Measurements from ENCODE around the gene RANBP17.

Gene RANBP17

DNA sequence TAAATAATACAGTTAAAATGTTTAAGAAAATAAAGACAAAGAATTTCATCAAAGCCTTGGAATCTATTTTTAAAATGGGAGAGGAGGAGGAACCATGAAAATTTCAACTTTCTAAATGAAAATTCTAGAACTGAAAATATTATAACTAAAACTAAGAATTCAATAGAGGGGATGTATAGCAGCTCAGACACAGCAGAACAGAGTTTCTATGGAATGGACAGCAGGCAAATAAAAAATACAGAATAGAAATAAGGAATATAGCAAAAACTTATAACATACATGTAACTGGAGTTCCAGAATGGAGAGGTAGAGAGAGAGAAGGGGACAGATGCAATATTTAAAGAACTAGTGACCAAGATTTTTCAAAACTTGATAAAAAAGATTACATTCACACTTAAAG lies 1.4 kb upstream of the RANBP17 start (continued):
- TF ChIP-seq, protein P1, sequence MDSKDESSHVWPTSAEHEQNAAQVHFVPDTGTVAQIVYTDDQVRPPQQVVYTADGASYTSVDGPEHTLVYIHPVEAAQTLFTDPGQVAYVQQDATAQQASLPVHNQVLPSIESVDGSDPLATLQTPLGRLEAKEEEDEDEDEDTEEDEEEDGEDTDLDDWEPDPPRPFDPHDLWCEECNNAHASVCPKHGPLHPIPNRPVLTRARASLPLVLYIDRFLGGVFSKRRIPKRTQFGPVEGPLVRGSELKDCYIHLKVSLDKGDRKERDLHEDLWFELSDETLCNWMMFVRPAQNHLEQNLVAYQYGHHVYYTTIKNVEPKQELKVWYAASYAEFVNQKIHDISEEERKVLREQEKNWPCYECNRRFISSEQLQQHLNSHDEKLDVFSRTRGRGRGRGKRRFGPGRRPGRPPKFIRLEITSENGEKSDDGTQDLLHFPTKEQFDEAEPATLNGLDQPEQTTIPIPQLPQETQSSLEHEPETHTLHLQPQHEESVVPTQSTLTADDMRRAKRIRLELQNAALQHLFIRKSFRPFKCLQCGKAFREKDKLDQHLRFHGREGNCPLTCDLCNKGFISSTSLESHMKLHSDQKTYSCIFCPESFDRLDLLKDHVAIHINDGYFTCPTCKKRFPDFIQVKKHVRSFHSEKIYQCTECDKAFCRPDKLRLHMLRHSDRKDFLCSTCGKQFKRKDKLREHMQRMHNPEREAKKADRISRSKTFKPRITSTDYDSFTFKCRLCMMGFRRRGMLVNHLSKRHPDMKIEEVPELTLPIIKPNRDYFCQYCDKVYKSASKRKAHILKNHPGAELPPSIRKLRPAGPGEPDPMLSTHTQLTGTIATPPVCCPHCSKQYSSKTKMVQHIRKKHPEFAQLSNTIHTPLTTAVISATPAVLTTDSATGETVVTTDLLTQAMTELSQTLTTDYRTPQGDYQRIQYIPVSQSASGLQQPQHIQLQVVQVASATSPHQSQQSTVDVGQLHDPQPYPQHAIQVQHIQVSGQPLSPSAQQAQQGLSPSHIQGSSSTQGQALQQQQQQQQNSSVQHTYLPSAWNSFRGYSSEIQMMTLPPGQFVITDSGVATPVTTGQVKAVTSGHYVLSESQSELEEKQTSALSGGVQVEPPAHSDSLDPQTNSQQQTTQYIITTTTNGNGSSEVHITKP (tag by site-specific recombination; IDR thresholded peaks at IDR 0.05) = no peak
- TF ChIP-seq TRIM28 (IDR thresholded peaks at IDR 0.05; ENCODE audit: borderline replicate concordance, low read length) (no peak), KLF7 (tag by site-specific recombination; IDR thresholded peaks at IDR 0.05; ENCODE audit: borderline replicate concordance) (no peak), ZNF23 (tag by site-specific recombination; IDR thresholded peaks at IDR 0.05; ENCODE audit: borderline replicate concordance) (no peak), ZNF311 (tag by site-specific recombination; IDR thresholded peaks at IDR 0.05; ENCODE audit: borderline replicate concordance) (no peak), ZNF24 (tag by site-specific recombination; IDR thresholded peaks at IDR 0.05) (no peak)

DNA sequence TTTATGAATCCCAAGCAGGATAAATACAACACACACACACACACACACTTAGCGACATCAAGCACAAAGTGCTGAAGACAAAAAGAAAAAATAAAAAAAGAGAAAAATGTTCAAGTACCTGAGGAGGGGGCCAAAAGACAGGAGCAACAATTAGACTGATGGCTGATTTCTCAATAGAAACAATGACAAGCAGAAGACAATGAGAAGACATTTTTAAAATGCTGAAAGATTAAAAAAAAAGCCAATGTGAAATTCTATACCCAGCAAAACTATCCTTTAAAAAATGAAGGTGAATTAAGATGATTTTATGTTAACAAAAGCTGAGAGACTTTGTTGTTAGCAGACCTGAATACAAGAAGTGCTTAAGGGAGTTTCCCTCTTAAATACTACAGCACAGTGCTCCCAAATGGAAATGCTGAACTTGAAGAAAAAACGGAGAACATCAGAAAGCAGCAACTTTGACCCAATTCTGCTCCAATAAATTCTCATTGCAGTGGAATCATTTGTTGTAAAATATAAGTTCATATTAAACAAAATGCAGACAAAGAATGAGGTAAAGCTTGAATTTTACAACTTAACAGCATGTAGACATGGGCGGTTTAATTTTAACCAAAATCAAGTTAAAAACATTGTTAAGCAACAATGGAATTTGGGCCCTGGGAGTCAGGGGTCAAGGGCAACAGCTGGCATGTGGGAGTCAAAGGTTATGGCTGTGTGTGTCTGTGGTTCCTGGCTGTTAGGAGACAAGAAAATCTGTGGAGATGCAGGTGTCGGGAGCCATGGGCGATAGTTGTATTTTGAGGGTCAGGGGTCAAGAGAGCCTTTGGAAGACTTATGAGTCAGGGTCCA lies 776 bp upstream of the RANBP17 start:
- H3K4me1 ChIP-seq (ENCODE audit: control insufficient read depth, insufficient read depth, low read length) = no peaks in the 10 kb centered on the region; the same call in 1 of the 2 replicates
- no peaks in the 10 kb centered on the region; the same call in none of the 2 replicates for H3K9me3 ChIP-seq (ENCODE audit: control insufficient read depth, insufficient read depth, low read depth, low read length)
- no peak overlapping the region for H3K27ac ChIP-seq (ENCODE audit: extremely low read depth, low read depth, low read length)
- CTCF ChIA-PET = interaction anchor here (0.6 kb wide), 1 partner anchor 76 kb away, joined by 3 read pairs; no protein-coding TSS in a partner anchor
- POLR2A ChIA-PET = no interaction called here
- H3K36me3 ChIP-seq (ENCODE audit: control insufficient read depth in 2 of 2, insufficient read depth in 1 of 2, low read length in 2 of 2) = no peaks in the 10 kb centered on the region
- peak overlapping the region; percentile 7 for H3K4me3 ChIP-seq (ENCODE audit: low read depth, low read length)
- TF ChIP-seq ZNF548 (tag by site-specific recombination; IDR thresholded peaks at IDR 0.05) = no peak
- TF ChIP-seq TRIM28 (IDR thresholded peaks at IDR 0.05; ENCODE audit: borderline replicate concordance, low read length) = peak; percentile 72; the same call in 1 of the 2 replicates
- no peak for TF ChIP-seq ZNF776 (tag by site-specific recombination; IDR thresholded peaks at IDR 0.05; ENCODE audit: borderline replicate concordance)
- TF ChIP-seq, protein P2, sequence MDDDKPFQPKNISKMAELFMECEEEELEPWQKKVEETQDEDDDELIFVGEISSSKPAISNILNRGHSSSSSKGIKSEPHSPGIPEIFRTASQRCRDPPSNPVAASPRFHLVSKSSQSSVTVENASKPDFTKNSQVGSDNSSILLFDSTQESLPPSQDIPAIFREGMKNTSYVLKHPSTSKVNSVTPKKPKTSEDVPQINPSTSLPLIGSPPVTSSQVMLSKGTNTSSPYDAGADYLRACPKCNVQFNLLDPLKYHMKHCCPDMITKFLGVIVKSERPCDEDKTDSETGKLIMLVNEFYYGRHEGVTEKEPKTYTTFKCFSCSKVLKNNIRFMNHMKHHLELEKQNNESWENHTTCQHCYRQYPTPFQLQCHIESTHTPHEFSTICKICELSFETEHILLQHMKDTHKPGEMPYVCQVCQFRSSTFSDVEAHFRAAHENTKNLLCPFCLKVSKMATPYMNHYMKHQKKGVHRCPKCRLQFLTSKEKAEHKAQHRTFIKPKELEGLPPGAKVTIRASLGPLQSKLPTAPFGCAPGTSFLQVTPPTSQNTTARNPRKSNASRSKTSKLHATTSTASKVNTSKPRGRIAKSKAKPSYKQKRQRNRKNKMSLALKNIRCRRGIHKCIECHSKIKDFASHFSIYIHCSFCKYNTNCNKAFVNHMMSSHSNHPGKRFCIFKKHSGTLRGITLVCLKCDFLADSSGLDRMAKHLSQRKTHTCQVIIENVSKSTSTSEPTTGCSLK (tag by site-specific recombination; IDR thresholded peaks at IDR 0.05) = no peak
- no peak for TF ChIP-seq ZNF623 (tag by site-specific recombination; IDR thresholded peaks at IDR 0.05)
- TF ChIP-seq, protein P3, sequence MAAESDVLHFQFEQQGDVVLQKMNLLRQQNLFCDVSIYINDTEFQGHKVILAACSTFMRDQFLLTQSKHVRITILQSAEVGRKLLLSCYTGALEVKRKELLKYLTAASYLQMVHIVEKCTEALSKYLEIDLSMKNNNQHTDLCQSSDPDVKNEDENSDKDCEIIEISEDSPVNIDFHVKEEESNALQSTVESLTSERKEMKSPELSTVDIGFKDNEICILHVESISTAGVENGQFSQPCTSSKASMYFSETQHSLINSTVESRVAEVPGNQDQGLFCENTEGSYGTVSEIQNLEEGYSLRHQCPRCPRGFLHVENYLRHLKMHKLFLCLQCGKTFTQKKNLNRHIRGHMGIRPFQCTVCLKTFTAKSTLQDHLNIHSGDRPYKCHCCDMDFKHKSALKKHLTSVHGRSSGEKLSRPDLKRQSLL (tag by site-specific recombination; IDR thresholded peaks at IDR 0.05) = no peak
- TF ChIP-seq, protein P4, sequence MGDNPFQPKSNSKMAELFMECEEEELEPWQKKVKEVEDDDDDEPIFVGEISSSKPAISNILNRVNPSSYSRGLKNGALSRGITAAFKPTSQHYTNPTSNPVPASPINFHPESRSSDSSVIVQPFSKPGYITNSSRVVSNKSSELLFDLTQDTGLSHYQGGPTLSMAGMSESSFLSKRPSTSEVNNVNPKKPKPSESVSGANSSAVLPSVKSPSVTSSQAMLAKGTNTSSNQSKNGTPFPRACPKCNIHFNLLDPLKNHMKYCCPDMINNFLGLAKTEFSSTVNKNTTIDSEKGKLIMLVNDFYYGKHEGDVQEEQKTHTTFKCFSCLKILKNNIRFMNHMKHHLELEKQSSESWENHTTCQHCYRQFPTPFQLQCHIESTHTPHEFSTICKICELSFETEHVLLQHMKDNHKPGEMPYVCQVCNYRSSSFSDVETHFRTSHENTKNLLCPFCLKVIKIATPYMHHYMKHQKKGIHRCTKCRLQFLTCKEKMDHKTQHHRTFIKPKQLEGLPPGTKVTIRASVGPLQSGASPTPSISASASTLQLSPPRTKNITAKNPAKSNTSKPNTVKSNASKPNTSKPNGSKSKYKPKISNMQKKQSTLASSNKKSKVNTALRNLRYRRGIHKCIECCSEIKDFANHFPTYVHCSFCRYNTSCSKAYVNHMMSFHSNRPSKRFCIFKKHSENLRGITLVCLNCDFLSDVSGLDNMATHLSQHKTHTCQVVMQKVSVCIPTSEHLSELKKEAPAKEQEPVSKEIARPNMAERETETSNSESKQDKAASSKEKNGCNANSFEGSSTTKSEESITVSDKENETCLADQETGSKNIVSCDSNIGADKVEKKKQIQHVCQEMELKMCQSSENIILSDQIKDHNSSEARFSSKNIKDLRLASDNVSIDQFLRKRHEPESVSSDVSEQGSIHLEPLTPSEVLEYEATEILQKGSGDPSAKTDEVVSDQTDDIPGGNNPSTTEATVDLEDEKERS (tag by site-specific recombination; IDR thresholded peaks at IDR 0.05) = peak; percentile 88; the same call in 1 of the 2 replicates
- TF ChIP-seq, protein P5, sequence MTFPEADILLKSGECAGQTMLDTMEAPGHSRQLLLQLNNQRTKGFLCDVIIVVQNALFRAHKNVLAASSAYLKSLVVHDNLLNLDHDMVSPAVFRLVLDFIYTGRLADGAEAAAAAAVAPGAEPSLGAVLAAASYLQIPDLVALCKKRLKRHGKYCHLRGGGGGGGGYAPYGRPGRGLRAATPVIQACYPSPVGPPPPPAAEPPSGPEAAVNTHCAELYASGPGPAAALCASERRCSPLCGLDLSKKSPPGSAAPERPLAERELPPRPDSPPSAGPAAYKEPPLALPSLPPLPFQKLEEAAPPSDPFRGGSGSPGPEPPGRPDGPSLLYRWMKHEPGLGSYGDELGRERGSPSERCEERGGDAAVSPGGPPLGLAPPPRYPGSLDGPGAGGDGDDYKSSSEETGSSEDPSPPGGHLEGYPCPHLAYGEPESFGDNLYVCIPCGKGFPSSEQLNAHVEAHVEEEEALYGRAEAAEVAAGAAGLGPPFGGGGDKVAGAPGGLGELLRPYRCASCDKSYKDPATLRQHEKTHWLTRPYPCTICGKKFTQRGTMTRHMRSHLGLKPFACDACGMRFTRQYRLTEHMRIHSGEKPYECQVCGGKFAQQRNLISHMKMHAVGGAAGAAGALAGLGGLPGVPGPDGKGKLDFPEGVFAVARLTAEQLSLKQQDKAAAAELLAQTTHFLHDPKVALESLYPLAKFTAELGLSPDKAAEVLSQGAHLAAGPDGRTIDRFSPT (tag by site-specific recombination; IDR thresholded peaks at IDR 0.05) = no peak
- no peak for TF ChIP-seq ZNF529 (tag by site-specific recombination; IDR thresholded peaks at IDR 0.05; ENCODE audit: insufficient replicate concordance)
- TF ChIP-seq ZNF558 (tag by site-specific recombination; IDR thresholded peaks at IDR 0.05) = no peak
- TF ChIP-seq ZNF768 (tag by site-specific recombination; IDR thresholded peaks at IDR 0.05) = no peak
- 0 out of 2 replicates have a peak, but pooled peaks have one; percentile 33 for TF ChIP-seq ZNF610 (tag by site-specific recombination; IDR thresholded peaks at IDR 0.05; ENCODE audit: borderline replicate concordance)
